Fibroblast of pulmonary artery (primary cell): ENCODE data around the gene GFAP.

ENCODE experiments used
- DNase-seq: peaks from one replicate; pipeline ENCODE4 v3.0.0-alpha.2; 2010; ENCODE audit warnings: low read depth
- H3K4me3 ChIP-seq: replicated peaks from 2 replicates; pipeline ENCODE4 v1.5.1; 2011; ENCODE audit warnings: low read depth, mild to moderate bottlenecking, control low read depth, low read length, moderate library complexity
- TF ChIP-seq, protein P1 (sequence below): IDR thresholded peaks from 2 replicates; pipeline ENCODE4 v1.5.1; 2011; ENCODE audit warnings: mild to moderate bottlenecking, control low read depth, low read length, inconsistent platforms; ENCODE audit errors: missing control alignments

The GFAP gene

DNA sequence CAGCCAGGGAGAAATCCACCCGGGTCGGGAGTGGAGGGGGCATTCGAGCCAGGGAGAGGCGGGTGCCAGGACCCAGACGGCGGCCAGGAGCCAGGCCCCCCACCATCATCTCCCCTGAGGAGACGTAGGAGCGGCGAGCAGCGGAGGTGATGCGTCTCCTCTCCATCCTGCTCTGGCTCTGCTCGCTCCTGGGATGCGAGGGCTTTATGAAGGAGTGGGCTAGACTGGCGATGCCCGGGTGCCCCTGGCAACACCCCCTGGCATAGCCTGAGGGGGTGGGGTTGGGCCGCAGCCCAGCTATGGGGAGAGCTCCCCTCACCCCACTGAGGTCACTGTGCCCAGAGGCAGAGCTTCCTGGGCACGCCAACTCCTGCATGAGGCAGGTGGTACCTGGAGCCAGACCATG, at the start of gene GFAP:
GFAP (minus strand) TSS at position 180 of the 406 bp plus-strand sequence; CDS start at position 166, 14 bp downstream.
- no peak within 1 kb of the TSS for H3K4me3 ChIP-seq
- TF ChIP-seq, protein P1, sequence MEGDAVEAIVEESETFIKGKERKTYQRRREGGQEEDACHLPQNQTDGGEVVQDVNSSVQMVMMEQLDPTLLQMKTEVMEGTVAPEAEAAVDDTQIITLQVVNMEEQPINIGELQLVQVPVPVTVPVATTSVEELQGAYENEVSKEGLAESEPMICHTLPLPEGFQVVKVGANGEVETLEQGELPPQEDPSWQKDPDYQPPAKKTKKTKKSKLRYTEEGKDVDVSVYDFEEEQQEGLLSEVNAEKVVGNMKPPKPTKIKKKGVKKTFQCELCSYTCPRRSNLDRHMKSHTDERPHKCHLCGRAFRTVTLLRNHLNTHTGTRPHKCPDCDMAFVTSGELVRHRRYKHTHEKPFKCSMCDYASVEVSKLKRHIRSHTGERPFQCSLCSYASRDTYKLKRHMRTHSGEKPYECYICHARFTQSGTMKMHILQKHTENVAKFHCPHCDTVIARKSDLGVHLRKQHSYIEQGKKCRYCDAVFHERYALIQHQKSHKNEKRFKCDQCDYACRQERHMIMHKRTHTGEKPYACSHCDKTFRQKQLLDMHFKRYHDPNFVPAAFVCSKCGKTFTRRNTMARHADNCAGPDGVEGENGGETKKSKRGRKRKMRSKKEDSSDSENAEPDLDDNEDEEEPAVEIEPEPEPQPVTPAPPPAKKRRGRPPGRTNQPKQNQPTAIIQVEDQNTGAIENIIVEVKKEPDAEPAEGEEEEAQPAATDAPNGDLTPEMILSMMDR: no peak
- no peak for DNase-seq

DNA sequence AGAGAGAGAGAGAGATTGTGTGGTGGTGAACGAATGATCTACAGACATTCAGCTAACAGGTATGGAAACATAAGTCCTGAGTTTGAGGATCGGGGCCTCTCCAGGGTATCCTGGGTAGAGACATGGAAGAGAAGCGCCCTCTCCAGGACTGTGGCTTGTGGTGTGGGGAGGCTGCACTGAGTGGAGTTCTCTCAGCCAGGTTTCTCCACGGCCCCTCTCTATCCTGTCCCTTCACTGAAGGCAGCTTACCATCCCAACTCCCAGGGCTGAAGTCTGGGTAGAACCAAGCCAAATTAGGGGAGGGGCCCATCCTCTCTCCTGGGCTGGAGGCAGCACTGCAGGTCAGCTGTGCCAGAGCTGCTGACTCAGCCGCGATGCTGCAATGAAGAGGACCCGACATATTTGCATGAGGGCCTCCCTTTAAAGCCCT, 46.6 kb upstream of the GFAP start:
- TF ChIP-seq, protein P1: no peak

DNA sequence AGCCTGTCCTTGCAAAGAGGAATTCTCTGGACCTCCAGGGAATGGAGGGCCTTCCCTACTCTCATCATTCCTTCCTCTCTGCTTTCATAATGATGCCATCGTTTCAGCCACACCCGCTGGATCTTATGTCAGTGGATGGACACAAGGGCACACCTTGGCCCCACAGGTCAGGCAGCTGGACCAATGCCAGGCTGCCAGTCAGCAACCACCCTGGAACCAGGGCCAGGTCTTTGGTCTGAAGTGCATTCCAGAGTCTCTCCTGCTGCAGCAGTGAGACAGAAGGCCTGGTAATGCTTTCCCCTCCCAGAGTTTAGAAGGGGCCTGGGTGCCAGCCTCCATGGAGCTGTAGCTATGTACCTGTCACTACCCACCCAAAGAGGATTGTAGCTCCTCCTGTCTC, 45.4 kb upstream of the GFAP start:
- TF ChIP-seq, protein P1: no peak

More for the DNA sequence above, 46.6 kb upstream of the GFAP start:
- H3K4me3 ChIP-seq: no peak overlapping the region
- peak; percentile 26 for DNase-seq

DNA sequence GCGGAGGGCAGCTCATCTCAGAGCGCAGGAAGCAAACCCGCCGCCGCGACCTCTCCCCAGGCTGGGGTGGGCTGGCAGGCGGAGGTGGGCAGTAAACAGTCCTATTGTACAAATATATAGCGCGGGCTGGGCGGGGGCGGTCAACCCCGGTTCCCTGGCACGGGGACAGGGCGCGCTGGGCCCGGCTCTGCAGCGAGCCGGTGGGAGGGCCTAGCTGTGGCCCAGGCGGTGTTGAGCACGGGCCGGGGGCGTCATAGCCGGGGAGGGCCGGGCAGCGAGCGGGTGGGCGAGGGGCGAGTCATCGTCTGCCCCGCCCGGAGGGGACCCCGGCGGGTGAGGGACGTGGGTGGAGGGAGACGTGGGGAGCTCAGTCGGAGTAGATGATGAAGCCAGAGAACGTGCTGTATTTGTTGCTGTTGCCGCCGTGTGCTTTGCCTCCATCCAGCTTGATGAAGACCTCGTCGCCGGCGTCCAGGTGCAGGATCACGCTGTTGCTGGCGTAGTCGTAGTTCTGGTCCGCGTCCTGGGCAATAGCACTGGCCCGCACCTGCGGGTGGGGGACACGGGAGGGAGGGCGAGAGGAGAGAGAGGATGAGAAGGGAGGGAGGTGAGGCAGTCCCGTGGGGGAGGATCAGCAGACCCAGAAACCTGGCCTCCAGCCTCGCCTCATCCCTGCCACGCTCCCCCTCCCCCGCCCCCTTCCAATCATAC, 44.7 kb upstream of the GFAP start:
- DNase-seq: no peak
- TF ChIP-seq, protein P1: no peak
- no peak overlapping the region for H3K4me3 ChIP-seq

More for the DNA sequence above, 45.4 kb upstream of the GFAP start:
- H3K4me3 ChIP-seq: no peak overlapping the region
- no peak for DNase-seq

DNA sequence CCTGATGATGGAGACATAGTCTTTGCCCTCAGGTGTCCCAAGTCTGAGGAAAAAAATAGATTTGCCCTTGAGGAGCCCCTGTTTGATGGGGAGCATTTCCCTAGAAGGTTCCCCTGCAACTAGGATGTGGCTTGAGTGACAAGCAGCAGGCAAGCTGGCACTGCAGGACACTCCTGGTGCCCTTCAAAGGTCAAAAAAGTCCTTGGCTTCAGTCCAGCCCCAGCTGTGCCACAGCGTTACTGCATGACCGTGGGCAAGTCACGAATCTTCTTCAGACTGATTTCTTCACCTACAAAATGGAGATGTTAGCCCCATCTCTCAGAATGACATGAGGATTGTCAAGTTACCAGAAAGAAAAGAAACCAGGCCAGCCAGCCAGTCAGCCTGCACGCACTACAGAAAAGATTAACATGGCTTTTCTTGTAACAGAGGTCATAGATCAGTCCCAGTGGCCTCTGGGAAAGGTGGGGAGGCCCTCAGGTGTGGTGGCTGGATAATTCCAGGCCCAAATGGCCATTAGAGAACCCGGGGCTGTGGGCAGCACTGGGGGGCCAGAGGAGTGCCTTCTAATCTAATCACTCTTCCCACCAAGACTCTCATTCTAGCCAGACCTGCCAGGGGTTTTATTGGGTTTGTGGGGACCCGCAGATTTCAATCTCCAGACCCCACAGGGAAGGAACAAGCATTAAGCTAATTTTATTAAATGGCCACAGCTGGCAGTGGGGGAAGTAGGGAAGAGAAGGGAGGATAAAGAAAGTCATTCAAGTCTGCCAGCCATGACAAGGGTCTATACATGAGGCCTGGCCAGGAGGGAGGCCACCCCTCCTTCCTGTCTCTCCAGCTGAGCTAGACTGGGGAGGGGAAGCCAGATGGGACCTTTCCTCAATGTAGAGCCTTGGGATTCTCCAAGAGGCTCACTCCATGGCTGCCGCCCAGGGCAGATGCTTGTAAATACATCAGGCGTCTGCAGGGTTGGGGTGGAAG, 42.0 kb upstream of the GFAP start:
- no peak overlapping the region for H3K4me3 ChIP-seq
- TF ChIP-seq, protein P1: no peak
- DNase-seq: no peak

DNA sequence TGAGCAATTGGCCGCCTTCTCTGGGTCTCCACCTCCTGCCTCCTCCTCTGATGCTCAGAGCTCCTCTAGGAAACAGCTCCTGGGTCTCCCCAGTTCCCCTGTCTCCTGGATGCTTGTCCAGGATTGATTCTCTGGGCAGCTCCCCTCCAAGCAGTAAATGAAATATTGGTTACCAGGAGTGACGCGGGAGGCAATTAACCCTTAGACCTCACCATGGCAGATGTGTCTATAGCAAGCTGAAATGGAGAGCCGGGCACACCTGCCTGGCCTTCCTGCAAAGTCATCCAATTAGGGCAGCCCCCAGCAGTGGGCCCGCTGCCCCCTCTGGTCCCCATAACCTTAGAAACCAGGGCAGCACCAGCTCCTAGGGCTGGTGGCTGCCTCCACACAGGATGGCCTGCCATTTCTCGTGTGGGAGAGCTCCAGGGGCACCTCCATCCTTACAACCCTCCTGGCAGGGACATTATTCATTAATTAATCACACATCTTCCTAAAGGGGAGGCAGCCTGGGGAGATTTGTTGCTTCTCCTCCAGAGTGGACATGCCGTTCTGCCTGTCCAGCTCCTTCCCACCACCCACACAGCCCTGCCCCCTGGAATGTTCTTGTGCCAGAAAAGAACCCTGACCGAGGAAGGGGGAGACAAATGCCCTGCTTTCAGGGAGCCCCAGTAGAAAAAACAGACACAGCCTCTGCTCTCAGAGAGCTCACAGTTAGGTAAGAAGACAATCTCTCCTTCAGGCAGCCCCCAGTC, 40.5 kb upstream of the GFAP start:
- DNase-seq: no peak
- TF ChIP-seq, protein P1: no peak
- H3K4me3 ChIP-seq: no peak overlapping the region
